H1 (cell line): ENCODE measurements around the gene UNC80. TPM values are rescaled to one million over a fixed set of nuclear protein-coding genes. Genes with fewer than 3 reads are reported as not detected.

Experiments
- CTCF ChIA-PET: fragments of 300-600 bp; sonication (Branson Sonifier 250); formaldehyde crosslinking; loops from one replicate; lab custom pipeline; 2021; ENCODE audit not compliant: partially characterized antibody; lab: Charles Lee
- POLR2A ChIA-PET: fragments of 300-600 bp; sonication (Branson Sonifier 250); formaldehyde crosslinking; loops from one replicate; lab custom pipeline; 2021; ENCODE audit warnings: inconsistent platforms; ENCODE audit not compliant: partially characterized antibody; lab: Charles Lee
- DNase-seq, 2 experiments: peaks; one replicate each; pipeline versions ENCODE4 v3.0.0 to v3.0.0-alpha.2; 2010 to 2022; ENCODE audit warnings: low spot score in 2 of 2, low read depth in 1 of 2, mixed read lengths in 1 of 2
- FAIRE-seq: peaks from 2 replicates; lab custom pipeline; 2011; peaks lifted over from hg19 to GRCh38; lab: Jason Lieb, UNC
- H2AFZ ChIP-seq: 2 replicates; pipeline ENCODE4 v1.8.1; 2012; ENCODE audit warnings: low read length, inconsistent platforms
- H2AK5ac ChIP-seq: 2 replicates; pipeline ENCODE4 v1.6.1; 2013; ENCODE audit warnings: low read depth, low read length
- H2BK120ac ChIP-seq: replicated peaks from 2 replicates; pipeline ENCODE3; 2013; ENCODE audit warnings: low read depth, low read length, inconsistent platforms
- H2BK12ac ChIP-seq: 2 replicates; pipeline ENCODE4 v1.6.1; 2013; ENCODE audit warnings: low read depth, low read length
- H2BK15ac ChIP-seq: 2 replicates; pipeline ENCODE4 v1.6.1; 2013; ENCODE audit warnings: low read length
- H2BK20ac ChIP-seq: 2 replicates; pipeline ENCODE4 v1.6.1; 2013; ENCODE audit warnings: low read length
- H2BK5ac ChIP-seq: 2 replicates; pipeline ENCODE4 v1.6.1; 2013; ENCODE audit warnings: low read depth, low read length
- H3K14ac ChIP-seq: 2 replicates; pipeline ENCODE4 v1.6.1; 2013; ENCODE audit warnings: inconsistent platforms; ENCODE audit not compliant: insufficient read length
- H3K18ac ChIP-seq: 2 replicates; pipeline ENCODE4 v1.6.1; 2013; ENCODE audit warnings: low read length; ENCODE audit errors: extremely low read depth
- H3K23ac ChIP-seq: 2 replicates; pipeline ENCODE4 v1.6.1; 2013; ENCODE audit warnings: inconsistent platforms; ENCODE audit not compliant: insufficient read length
- H3K23me2 ChIP-seq: 2 replicates; pipeline ENCODE4 v1.6.1; 2013; ENCODE audit warnings: low read depth, low read length
- H3K27ac ChIP-seq: 2 replicates; pipeline ENCODE4 v1.6.1; 2011; ENCODE audit warnings: low read depth, low read length, inconsistent platforms
- H3K27me3 ChIP-seq, 4 experiments: replicated peaks in 1 of 4; 1 replicate in 1 of 4; 2 replicates in 3 of 4; pipeline versions ENCODE4 v1.6.1 to v1.8.1; 2011 to 2013; ENCODE audit warnings: low read length in 3 of 4, mild to moderate bottlenecking in 3 of 4, inconsistent platforms in 2 of 4, mixed read lengths in 2 of 4, moderate library complexity in 1 of 4; ENCODE audit not compliant: control insufficient read depth in 3 of 4, insufficient read depth in 3 of 4; ENCODE audit errors: extremely low read depth in 1 of 4
- H3K36me3 ChIP-seq, 4 experiments: 2 replicates each; pipeline versions ENCODE4 v1.6.1 to v1.8.1; 2011 to 2013; ENCODE audit warnings: mild to moderate bottlenecking in 4 of 4, low read length in 3 of 4, moderate library complexity in 2 of 4, control low read depth in 1 of 4, inconsistent platforms in 1 of 4; ENCODE audit not compliant: insufficient read depth in 4 of 4, control insufficient read depth in 2 of 4
- H3K4ac ChIP-seq: replicated peaks from 2 replicates; pipeline ENCODE3; 2013; ENCODE audit warnings: low read length, low read depth, mixed read lengths, inconsistent platforms; ENCODE audit not compliant: insufficient read length
- H3K4me1 ChIP-seq, 4 experiments: replicated peaks in 1 of 4; 1 replicate in 1 of 4; 2 replicates in 3 of 4; pipeline versions ENCODE4 v1.6.1 to v1.8.1; 2011 to 2013; ENCODE audit warnings: low read length in 3 of 4, inconsistent platforms in 2 of 4, mixed read lengths in 1 of 4; ENCODE audit not compliant: insufficient read depth in 4 of 4, control insufficient read depth in 3 of 4
- H3K4me2 ChIP-seq, 2 experiments: 2 replicates each; pipeline versions ENCODE4 v1.6.1 to v1.8.1; 2011 to 2013; ENCODE audit warnings: low read depth in 2 of 2, low read length in 2 of 2, control low read depth in 1 of 2, inconsistent platforms in 1 of 2, mild to moderate bottlenecking in 1 of 2; ENCODE audit not compliant: insufficient read depth in 1 of 2
- H3K4me3 ChIP-seq, 4 experiments: fragments of 200-600, 300-600 bp in 1 of 4; sonication (generic), shearing (Covaris generic), sonication (Bioruptor Twin) in 1 of 4; 2 replicates each; pipeline versions ENCODE4 v1.5.1 to v1.8.1; 2011 to 2016; ENCODE audit warnings: low read length in 4 of 4, low read depth in 3 of 4, control low read depth in 2 of 4, inconsistent platforms in 2 of 4, mild to moderate bottlenecking in 2 of 4, mixed read lengths in 1 of 4, moderate library complexity in 1 of 4; ENCODE audit not compliant: insufficient read depth in 2 of 4; ENCODE audit errors: extremely low read depth in 1 of 4
- H3K56ac ChIP-seq: replicated peaks from 2 replicates; pipeline ENCODE3; 2013; ENCODE audit warnings: low read depth, mild to moderate bottlenecking, mixed read lengths, low read length, inconsistent platforms; ENCODE audit not compliant: insufficient read length
- H3K79me1 ChIP-seq: 2 replicates; pipeline ENCODE4 v1.6.1; 2013; ENCODE audit warnings: low read depth, low read length, control low read depth
- H3K79me2 ChIP-seq, 2 experiments: 2 replicates each; pipeline versions ENCODE4 v1.6.1 to v1.8.1; 2012 to 2013; ENCODE audit warnings: low read length in 2 of 2, mild to moderate bottlenecking in 2 of 2, inconsistent platforms in 1 of 2; ENCODE audit not compliant: insufficient read depth in 2 of 2, control insufficient read depth in 1 of 2
- H3K9ac ChIP-seq, 4 experiments: replicated peaks in 1 of 4; 1 replicate in 1 of 4; 2 replicates in 3 of 4; pipeline versions ENCODE4 v1.6.1 to v1.8.1; 2011 to 2013; ENCODE audit warnings: low read depth in 3 of 4, low read length in 3 of 4, control low read depth in 2 of 4, mild to moderate bottlenecking in 2 of 4, moderate library complexity in 2 of 4, inconsistent platforms in 1 of 4; ENCODE audit errors: extremely low read depth in 1 of 4
- H3K9me3 ChIP-seq, 2 experiments: 2 replicates each; pipeline versions ENCODE4 v1.6.1 to v1.8.1; 2012 to 2013; ENCODE audit warnings: mild to moderate bottlenecking in 2 of 2, moderate library complexity in 2 of 2, control low read depth in 1 of 2, inconsistent platforms in 1 of 2, low read depth in 1 of 2, low read length in 1 of 2, mixed read lengths in 1 of 2; ENCODE audit not compliant: insufficient read depth in 2 of 2
- H4K20me1 ChIP-seq, 2 experiments: replicated peaks in 1 of 2; 2 replicates each; pipeline versions ENCODE3 to v1.8.1; 2011 to 2013; ENCODE audit warnings: inconsistent platforms in 2 of 2, low read length in 2 of 2, mild to moderate bottlenecking in 1 of 2; ENCODE audit not compliant: insufficient read depth in 2 of 2, control insufficient read depth in 1 of 2
- H4K5ac ChIP-seq: 2 replicates; pipeline ENCODE4 v1.6.1; 2013; ENCODE audit warnings: low read length, low read depth, mixed read lengths, inconsistent platforms; ENCODE audit not compliant: insufficient read length
- H4K8ac ChIP-seq: 2 replicates; pipeline ENCODE4 v1.8.0; 2013; ENCODE audit warnings: mild to moderate bottlenecking, moderate library complexity, low read length, inconsistent platforms; ENCODE audit not compliant: insufficient read depth; ENCODE audit errors: extremely low read depth
- H4K91ac ChIP-seq: replicated peaks from 2 replicates; pipeline ENCODE3; 2013; ENCODE audit warnings: low read length, mixed read lengths, inconsistent platforms; ENCODE audit not compliant: insufficient read length
- BACH1 ChIP-seq: IDR thresholded peaks from 2 replicates; pipeline ENCODE4 v1.6.1; 2012; ENCODE audit warnings: low read length, improper control_type of control experiment
- BCL11A ChIP-seq, 2 experiments: IDR thresholded peaks; one replicate each; pipeline ENCODE4 v1.6.1; 2011; ENCODE audit warnings: low read depth in 2 of 2, low read length in 2 of 2, mild to moderate bottlenecking in 2 of 2
- CBX5 ChIP-seq: fragments of 300-800, 300-1000 bp; sonication (generic); IDR thresholded peaks from 2 replicates; pipeline ENCODE4 v1.7.1; 2016; ENCODE audit warnings: antibody characterized with exemption, low read length, low read depth
- CREB1 ChIP-seq: IDR thresholded peaks from 2 replicates; pipeline ENCODE4 v1.6.1; 2012; ENCODE audit warnings: inconsistent platforms
- HDAC2 ChIP-seq, 2 experiments: fragments of 300-600 bp in 1 of 2; sonication (generic) in 1 of 2; IDR thresholded peaks; 2 replicates each; pipeline ENCODE4 v1.6.1; 2011 to 2012; ENCODE audit warnings: low read depth in 2 of 2, low read length in 2 of 2, mild to moderate bottlenecking in 2 of 2, moderate library complexity in 2 of 2, borderline replicate concordance in 1 of 2, inconsistent platforms in 1 of 2
- JUN ChIP-seq: IDR thresholded peaks from 2 replicates; pipeline ENCODE4 v1.6.1; 2011; ENCODE audit warnings: low read depth, mild to moderate bottlenecking, improper control_type of control experiment, low read length
- MAFK ChIP-seq: IDR thresholded peaks from 2 replicates; pipeline ENCODE4 v1.6.1; 2012; ENCODE audit warnings: low read depth, mild to moderate bottlenecking, improper control_type of control experiment, low read length
- MAX ChIP-seq: IDR thresholded peaks from 2 replicates; pipeline ENCODE4 v1.6.1; 2012; ENCODE audit warnings: inconsistent platforms
- NANOG ChIP-seq: IDR thresholded peaks from 2 replicates; pipeline ENCODE4 v1.6.1; 2011; ENCODE audit warnings: low read length, low read depth, mild to moderate bottlenecking, inconsistent platforms; ENCODE audit not compliant: insufficient read depth, poor library complexity, severe bottlenecking
- POLR2A ChIP-seq, 2 experiments: IDR thresholded peaks; 1 replicate in 1 of 2; 2 replicates in 1 of 2; pipeline ENCODE4 v1.6.1; 2011; ENCODE audit warnings: low read depth in 2 of 2, low read length in 2 of 2, mild to moderate bottlenecking in 2 of 2; ENCODE audit errors: control extremely low read depth in 1 of 2
- POU5F1 ChIP-seq: IDR thresholded peaks from 2 replicates; pipeline ENCODE4 v1.6.1; 2011; ENCODE audit warnings: low read depth, mild to moderate bottlenecking, low read length, moderate library complexity
- RBBP5 ChIP-seq: IDR thresholded peaks from 2 replicates; pipeline ENCODE4 v1.7.1; 2012; ENCODE audit warnings: low read depth, mild to moderate bottlenecking, inconsistent platforms, low read length, moderate library complexity, borderline replicate concordance
- SP2 ChIP-seq: IDR thresholded peaks from 2 replicates; pipeline ENCODE4 v1.6.1; 2012; ENCODE audit warnings: mild to moderate bottlenecking, low read length, inconsistent platforms
- SP4 ChIP-seq: IDR thresholded peaks from 2 replicates; pipeline ENCODE4 v1.6.1; 2012; ENCODE audit warnings: low read length, inconsistent platforms
- TCF12 ChIP-seq: IDR thresholded peaks from 2 replicates; pipeline ENCODE4 v1.6.1; 2011; ENCODE audit warnings: low read depth, mild to moderate bottlenecking, low read length
- WGBS, 2 experiments: shearing (Covaris generic) in 1 of 2; methylation state at CpG; one replicate each; pipeline versions ENCODE4 v1.1.6 to v1.1.7; 2013 to 2015; ENCODE audit warnings: low lambda C conversion rate in 2 of 2, mixed read lengths in 2 of 2, inconsistent platforms in 1 of 2, low coverage in 1 of 2, missing lambda C conversion rate in 1 of 2; ENCODE audit not compliant: insufficient replicate concordance in 2 of 2, insufficient coverage in 1 of 2, insufficient read length in 1 of 2; ENCODE audit errors: extremely low coverage in 1 of 2, missing lambda C conversion rate in 1 of 2; 5-methylcytosine and 5-hydroxymethylcytosine counted together
- polyA plus RNA-seq, 7 experiments: library from polyadenylated mRNA; depleted of rRNA in 3 of 7; stranded (reverse) in 5 of 7; unstranded in 2 of 7; fragments of >200 nt in 5 of 7; fragments of 200-250 nt in 2 of 7; gene quantifications; 1 replicate in 5 of 7; 2 replicates in 1 of 7; 4 replicates in 1 of 7; pipeline versions ENCODE4 v1.2.1 to v1.2.3, GENCODE V29; 2011 to 2013; ENCODE audit warnings: missing spikeins in 2 of 7, mixed read lengths in 2 of 7
- total RNA-seq: library from RNA; stranded (reverse); fragmentation: NEBNext Ultra II Directional; extraction: Animal tissue kit (Norgen Biotek cat#: 25700); gene quantifications from 2 replicates; pipeline ENCODE4 v1.2.1, GENCODE V29; 2021

UNC80 gene
- total and polyA plus RNA-seq, 2 of the 8 experiments (the other 6 are each of a cell fraction or from before 2014, with no cell fraction given): 0.53 to 0.56 TPM

GRCh38 chr2:209965723-209966122 lies 194.1 kb downstream of the UNC80 start:
- Histone ChIP-seq H4K8ac (no peak overlapping the region), H2BK120ac (no peak overlapping the region), H3K23ac (no peak overlapping the region), H2BK12ac (no peak overlapping the region), H3K9ac (no peak overlapping the region), H3K27ac (no peak overlapping the region), H3K79me2 (no peaks in the 10 kb centered on the region), H3K4ac (no peak overlapping the region), H3K23me2 (peaks cover 1% of the 10 kb centered on the region; the same call in 1 of the 2 replicates)
- CTCF ChIA-PET: interaction anchor here (0.7 to 1.2 kb wide), 2 partner anchors 16 to 541 kb away, joined by 3 read pairs; partner anchors contain the start of gene MAP2
- no peak for DNase-seq
- 73% methylated on average over 2 of the region's 2 CpGs; no CpG with 5 or more reads in 1 of the 2 experiments for WGBS, 2 experiments
- TF ChIP-seq POU5F1: no peak
- TF ChIP-seq RBBP5: no peak
- TF ChIP-seq JUN: no peak
- TF ChIP-seq HDAC2 (IDR thresholded peaks at IDR 0.05; ENCODE audit: borderline replicate concordance in 1 of 2, low read depth in 2 of 2, low read length in 2 of 2): no peak
- no peak for TF ChIP-seq SP2
- TF ChIP-seq TCF12: no peak
- TF ChIP-seq NANOG: no peak
- TF ChIP-seq POLR2A (IDR thresholded peaks at IDR 0.05; ENCODE audit: control extremely low read depth in 1 of 2, low read depth in 2 of 2, low read length in 2 of 2): no peak
- no peak for TF ChIP-seq CREB1
- TF ChIP-seq BACH1: no peak
- TF ChIP-seq SP4: no peak
- no peak for TF ChIP-seq BCL11A (IDR thresholded peaks at IDR 0.05; ENCODE audit: low read depth in 2 of 2, low read length in 2 of 2)
- no peak for TF ChIP-seq MAFK
- no peak for TF ChIP-seq CBX5
- no peak for TF ChIP-seq MAX
- TF ChIP-seq, all 59 proteins: peak for 0
- no peak overlapping the region for H4K5ac ChIP-seq
- H3K9me3 ChIP-seq: no peaks in the 10 kb centered on the region
- H2AFZ ChIP-seq: no peak overlapping the region
- POLR2A ChIA-PET: no interaction called here
- H4K20me1 ChIP-seq: no peaks in the 10 kb centered on the region
- no peaks in the 10 kb centered on the region for H3K79me1 ChIP-seq
- H3K14ac ChIP-seq: no peak overlapping the region
- H2BK15ac ChIP-seq: no peak overlapping the region
- H3K36me3 ChIP-seq: no peaks in the 10 kb centered on the region
- no peak overlapping the region for H2AK5ac ChIP-seq
- H3K56ac ChIP-seq: no peak overlapping the region
- no peak overlapping the region for H3K18ac ChIP-seq
- H4K91ac ChIP-seq: no peak overlapping the region
- peaks cover 0 to 4% (median 0%) of the 10 kb centered on the region in 4 experiments; a peak in 1 of 7 replicates for H3K4me1 ChIP-seq
- no peak overlapping the region for H2BK5ac ChIP-seq
- no peak overlapping the region for H3K4me3 ChIP-seq
- H3K4me2 ChIP-seq: no peak overlapping the region
- no peaks in the 10 kb centered on the region for H3K27me3 ChIP-seq
- no peak overlapping the region for H2BK20ac ChIP-seq
- FAIRE-seq: no peak
